GM21367 (cell line): ENCODE measurements around the gene NBPF1.
"Not testable (repeated sequence)": the region's sequence is repeated elsewhere in the genome, so short reads cannot be mapped to it uniquely, and the experiment has no call there.

Experiments
- ATAC-seq: cut with Tn5 transposase; IDR thresholded peaks from one replicate; pipeline ENCODE4 v1.9.1; 2021; ENCODE audit not compliant: unreplicated experiment

NBPF1 gene

GRCh38 chr1:16519255-16519951 lies 94.0 kb downstream of the NBPF1 start:
- ATAC-seq: not testable (repeated sequence)

- not testable (repeated sequence) for ATAC-seq
Measured at GRCh38 chr1:16518913-16519254, 94.5 kb downstream of the NBPF1 start.

- not testable (repeated sequence) for ATAC-seq
Measured at GRCh38 chr1:16516694-16517410, 96.5 kb downstream of the NBPF1 start.

GRCh38 chr1:16514107-16515055 lies 99.0 kb downstream of the NBPF1 start, which contains the start of gene RNU1-1:
RNU1-1 (minus strand) TSS chr1:16514285.
- ATAC-seq: not testable (repeated sequence)

GRCh38 chr1:16513412-16514106 lies 99.8 kb downstream of the NBPF1 start:
- peak; percentile 65 for ATAC-seq

GRCh38 chr1:16512624-16513411 lies 100.5 kb downstream of the NBPF1 start:
- not testable (repeated sequence) for ATAC-seq
